ENCODE data around the gene NBPF8.
"Not testable (repeated sequence)": the region's sequence is repeated elsewhere in the genome, so short reads cannot be mapped to it uniquely, and the experiment has no call there.

- not testable (repeated sequence) for TF ChIP-seq CTCF, EP300, POLR2A (IDR thresholded peaks at IDR 0.05)
These were observed 384 bp upstream of the NBPF8 start for GRCh38 chr1:120414451-120414850.
